Activated CD8-positive, alpha-beta memory T cell treated with anti-CD3 and anti-CD28 coated beads for 1 hour (primary cell): ENCODE results near the gene ONECUT1.

Experiments
- DNase-seq, 2 donors: peaks; one replicate each; pipeline ENCODE4 v3.0.0-alpha.2; 2020; ENCODE audit warnings: low read depth in 1 of 2; ENCODE audit errors: extremely low read depth in 1 of 2

The ONECUT1 gene

DNA sequence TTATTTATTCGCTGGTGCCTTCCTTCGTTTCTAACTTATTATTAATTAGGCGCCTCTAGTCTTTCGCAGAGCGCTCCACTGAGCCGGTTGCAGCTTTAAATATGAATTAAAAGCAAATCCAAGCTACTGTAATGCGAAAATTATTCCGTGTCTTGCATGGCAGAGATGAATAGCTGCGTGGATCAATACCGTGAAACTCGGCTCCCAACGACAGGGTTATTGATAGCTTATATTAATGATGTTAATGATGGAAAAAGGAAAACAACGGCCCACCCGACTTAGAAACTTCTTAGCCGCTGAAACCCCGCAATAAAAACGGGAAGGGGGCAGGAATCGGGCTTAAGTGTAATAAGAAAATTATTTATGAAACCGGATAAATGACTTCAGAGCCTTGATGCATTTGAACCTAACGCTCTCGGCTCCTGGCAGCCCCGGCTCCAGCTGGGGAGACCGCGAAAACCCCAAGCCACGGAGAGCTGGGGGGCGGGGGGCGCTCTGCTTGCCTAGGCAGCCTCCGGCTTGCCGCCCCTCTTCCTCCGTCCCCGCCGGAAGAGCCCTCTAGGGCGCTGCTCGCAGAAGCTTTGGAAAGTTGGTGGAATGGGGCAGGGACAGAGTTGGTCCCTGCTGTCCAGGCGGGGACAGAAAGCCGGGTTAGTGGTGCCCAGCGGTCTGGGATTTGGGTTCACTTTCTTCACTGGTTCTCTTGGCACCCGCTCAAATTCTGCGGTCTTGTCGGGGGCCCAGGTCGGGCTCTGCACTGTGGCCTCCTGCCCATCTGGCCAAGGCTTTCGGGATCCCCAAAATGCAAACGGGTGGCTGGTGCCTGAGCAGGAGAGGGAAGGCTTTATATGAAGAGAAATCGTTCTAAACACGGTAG is 7.7 kb upstream of the ONECUT1 start:
- no peak for DNase-seq

DNA sequence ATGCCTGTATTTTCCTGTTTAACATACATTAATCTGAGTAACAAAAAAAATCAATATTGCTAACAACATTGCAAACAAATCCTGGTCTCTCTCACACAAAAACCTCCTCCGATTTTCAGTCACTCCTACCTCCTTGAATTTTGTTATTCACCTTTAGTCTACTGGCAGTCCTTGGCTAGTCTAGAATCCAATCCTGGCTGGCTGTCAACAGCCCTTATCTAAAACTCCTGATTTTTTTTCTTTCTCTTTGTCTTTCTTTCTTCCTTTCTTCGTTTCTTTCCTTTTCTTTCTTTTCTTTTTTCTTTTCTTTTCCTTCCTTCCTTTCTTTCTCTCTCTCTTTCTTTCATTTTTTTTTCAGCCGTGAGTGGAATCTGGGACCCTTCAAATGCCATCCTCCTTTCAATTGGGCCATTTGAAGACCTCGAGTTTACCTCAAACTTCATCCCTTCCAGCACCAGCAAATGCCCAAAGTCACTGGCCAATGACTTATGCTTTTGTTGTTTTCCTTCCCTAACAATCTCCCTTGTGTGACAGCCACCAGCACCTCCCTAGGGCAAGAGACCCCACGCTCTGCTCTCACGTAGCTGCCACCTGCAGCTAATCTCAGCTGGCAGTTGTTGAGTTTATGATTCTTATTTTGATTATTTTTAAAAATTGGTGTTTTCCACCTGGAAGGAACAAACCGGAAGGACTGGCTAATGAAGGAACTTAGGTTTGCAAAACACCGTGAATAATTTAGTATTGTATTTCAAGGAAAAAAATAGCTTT is 6.8 kb upstream of the ONECUT1 start:
- DNase-seq, result no peak

DNA sequence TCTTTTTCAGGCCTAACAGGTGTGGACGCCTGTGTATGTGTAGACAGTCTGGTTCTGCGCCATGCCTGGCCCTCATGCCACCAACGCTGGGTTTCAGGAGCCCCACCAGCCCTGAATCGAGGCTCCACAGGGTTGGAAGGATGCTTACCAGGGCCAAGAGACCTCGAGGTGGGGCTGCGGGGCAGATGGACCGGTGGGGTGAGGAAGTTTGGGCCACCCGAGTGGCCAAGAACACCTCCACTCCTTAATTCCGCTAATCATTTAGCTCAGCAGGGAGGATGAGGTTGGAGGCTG is 6.0 kb upstream of the ONECUT1 start:
- no peak for DNase-seq

DNA sequence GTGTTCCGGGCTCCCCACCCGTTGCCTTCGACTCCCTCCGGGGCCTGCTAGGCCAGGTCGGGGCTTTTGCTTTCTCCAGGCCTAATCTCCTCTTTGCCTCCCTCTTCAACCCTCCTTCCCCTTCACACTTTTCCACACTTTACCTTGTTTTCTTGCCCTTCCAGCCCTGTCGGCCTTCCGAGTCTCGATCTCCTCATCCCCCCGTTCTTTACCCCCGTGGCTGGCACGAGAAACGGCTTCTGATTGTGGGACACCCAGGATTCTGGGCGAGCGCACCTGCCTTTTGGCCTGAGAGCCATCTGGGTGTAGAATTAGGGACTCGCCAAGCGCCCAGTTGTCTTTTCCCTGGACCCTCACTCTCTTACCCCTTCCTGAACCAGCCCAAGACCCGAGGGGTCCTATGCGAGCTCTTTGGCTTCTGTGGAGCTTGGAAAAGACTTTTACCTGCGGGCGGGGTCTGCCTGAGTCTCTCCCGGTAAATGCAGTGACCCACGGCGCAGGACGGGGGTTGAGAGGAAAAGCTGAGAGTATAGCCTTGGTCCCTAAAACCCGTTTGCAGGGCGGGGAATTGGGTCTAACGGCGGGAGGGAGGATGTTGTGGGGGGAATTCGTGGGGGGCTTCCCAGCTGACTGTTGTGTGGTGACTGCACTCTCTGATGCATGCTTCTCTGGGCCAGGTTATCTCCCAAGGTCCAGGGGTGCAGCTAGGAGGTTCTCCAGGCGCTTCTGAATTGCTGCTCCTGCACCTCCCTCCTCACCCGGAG is 5.5 kb upstream of the ONECUT1 start:
- no peak for DNase-seq

DNA sequence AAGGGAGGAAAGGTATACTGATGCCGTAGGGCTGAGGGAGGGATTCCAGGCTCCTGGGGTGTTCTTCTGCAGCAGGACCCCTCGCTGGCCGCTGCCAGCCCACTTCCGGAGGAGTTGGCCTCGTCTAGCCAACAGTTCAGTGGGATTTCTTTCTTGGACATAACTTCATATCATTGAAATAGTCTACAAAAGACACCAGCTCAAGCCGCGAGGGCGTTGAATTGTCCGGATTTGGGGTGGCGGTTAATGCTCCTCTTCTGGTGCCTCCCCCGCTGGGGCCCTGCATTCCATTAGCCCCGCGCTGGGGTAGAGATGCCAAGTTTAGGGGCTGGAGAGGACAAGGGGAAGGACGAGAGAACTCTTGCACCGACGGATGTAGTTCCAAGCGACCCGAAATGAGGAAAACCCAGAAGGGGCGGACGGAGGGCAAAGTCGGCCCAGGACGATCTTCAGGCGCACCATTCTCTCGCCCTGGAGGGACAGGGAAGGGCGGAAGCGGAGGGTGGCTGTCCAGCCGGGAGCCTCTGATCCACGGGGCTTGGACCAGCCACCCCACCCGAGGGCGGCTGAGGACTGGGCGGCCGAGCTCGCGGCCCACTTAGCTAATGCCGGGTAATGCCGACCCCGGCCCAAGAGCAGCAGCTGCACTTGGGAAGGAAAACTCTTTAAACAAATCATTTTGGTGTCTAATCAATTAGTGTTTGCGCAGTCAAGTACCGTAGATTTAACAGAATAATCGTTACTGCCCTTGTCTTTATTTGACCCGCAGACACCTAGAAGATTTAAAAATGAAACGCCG is 4.7 kb upstream of the ONECUT1 start:
- DNase-seq, result no peak

DNA sequence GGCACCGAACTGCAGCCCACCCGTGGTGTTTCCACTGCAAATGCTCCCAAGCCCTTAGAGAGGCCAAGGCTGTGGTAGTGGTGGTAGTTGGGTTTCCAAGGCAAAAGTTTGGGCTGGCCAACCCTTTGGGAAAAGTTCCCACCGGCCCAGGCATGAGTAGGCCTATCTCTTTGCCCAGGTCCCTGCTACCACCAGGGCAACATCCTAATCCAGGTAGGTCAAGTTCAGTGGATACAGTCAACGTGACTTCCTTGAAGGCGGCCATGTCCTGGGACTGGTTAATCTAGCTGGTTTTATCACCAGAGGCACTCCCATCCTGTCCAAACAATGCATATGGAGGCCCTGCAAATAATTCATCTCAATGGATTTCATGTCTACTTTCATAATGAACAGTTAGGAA is 1.6 kb upstream of the ONECUT1 start:
- no peak for DNase-seq

DNA sequence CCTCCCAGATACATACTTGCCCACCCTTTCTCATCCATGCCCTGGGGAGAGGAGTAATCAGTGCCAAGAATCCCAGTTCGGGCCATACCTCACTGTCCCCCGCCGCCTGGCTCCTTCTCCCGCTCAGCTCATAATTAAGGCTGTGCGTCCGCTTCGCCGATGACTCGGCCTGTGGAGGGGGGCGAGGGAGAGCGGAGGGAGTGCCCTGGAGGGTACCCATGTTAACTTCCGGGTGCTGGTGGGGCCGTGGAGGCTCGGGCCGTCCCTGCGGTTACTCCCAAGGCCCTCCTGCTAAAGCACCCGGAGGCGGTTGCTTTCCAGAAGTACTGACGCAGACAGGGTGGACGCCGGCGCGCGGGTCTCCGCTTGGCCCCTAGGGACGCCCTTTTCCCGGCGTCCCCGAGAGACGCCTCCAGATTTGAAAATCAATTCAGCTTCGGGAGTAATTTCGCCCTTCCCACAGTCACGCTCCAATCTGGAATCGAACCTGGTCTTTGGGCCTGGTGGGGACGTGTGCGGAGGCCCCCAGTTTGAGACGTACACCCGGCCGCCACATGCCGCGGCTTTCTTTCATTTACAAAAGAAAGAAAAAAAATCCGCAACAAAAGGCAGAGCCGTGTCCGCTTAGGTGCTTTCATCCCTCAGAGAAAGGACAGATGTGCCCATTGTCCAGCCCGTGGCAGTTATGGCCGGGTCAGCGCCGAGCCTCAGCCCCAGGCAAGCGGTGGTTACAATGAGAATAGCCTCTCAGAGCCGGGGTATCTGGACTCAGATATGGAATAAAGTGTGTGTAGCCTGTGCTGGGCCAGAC is 1.0 kb upstream of the ONECUT1 start:
- DNase-seq, result no peak

DNA sequence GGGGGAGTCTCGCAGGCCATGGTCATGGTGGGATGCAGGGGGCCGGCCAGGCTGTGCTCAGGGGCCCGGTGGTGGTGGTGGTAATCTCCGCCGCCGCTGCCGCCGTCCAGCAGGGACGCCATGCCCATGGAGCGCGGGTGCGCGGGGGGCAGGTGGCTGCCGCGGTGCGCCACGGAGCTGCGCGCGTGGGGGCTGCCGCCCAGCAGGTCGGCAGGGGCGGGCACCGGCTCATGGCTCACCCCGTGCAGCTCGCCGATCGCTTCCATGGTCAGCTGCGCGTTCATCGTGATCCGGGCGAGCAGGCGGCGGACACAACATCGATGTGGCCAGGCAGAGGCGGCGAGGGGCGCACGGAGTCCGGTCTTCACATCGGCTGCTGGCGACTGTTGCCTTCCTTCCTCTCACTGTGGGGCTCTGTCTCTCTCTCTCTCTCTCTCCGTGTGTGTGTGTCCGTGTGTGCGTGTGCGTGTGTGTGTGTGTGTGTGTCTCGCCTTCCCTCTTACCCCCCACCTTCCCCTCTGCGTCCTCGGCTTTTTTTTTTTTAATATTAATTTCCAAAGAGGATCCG is 451 bp downstream of the ONECUT1 start:
- DNase-seq, result no peak

DNA sequence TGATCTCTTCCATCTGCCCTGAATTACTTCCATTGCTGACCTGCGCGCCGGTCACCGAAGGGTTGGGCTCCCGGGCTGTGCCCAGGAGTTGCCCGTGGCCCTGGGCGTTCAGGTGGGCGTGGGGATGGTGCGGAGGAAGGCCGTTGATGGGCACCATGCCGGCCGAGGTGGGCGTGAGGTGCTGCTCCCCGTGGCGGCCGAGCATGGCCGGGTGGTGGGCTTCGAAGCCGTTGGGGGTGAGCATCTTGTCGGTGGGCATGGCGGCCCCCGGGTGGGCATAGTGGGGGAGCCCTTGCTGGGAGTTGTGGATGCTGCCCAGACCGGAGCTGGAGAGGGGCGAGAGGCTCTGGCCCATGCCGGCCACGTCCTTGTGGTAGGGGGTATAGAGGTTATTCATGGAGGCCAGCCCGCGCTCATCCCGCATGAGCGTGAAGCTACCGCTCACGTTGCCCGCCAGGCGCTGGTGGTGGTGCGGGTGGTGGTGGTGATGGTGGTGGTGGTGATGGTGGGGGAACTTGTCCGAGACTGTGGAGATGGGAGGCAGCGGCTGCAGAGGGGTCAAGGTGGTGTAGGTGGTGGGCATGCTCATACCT is 1.0 kb downstream of the ONECUT1 start:
- DNase-seq, result no peak

DNA sequence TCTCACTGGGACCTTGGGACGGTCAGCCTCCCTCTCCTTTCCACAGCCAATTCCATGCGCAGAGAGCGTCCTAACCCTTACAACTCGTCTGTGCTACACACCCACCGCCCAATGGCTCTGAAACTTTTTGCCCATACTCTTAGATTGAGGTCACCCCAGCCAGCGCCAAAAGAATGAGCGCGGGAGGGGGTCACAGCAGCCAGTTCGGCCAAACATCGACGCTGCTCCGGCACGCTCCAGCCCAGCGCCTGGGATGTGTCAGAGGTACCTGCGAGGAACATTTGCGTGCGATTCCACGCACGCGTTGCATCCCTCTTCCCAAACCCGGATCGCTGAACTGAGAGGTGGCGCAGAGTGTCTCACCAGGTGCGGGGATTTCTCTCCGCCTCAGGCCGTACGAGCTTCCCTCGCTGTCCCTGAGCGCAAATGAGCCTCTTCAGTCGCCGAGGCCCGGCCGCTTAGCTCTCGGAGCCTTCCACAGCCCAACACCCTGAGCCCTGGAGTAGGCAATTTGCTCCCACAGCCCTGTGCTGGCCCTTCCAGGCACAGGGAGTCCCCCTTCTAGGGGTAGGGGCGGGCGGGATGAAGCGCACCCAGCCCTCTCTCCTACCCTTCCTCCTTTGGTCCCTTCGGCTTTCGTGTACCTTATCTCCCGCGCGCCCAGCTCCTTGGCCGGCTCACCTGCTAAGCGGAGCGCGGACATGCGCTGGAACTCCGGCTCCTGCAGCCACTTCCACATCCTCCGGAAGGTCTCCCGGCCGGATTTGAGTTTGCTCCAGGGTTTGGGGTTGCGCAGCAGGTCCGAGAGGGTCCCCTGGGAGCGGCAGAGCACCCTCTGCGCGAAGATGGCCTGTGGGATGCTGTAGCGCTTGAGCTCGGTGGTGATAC is 1.8 kb downstream of the ONECUT1 start:
- no peak for DNase-seq

DNA sequence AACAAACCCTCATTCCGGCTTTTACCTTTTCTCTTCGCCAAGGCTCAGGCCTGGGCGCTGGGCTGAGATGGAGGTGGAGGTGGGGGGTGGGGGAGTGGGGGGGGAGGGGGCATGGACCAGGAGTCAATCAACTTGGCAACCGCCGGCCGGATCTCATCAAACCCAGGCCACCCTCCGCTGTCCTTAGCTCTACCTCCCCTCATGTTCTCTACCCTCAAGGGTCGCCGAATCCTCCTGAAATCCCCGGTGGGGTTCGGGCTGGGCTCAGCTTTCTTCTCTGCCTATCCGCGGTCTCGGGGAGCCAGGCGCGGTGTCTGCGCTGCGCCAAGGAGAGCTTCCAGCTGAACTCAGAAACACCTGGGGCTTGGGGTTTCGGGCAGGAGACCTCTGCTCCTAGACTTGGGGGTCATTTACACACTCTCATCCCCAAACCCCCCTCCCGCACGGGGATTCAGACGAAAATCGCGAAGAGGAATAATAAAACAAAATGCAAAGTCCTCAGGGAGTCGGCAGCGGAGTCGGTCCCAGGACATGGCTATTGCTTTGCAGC is 2.5 kb downstream of the ONECUT1 start:
- DNase-seq, result no peak

DNA sequence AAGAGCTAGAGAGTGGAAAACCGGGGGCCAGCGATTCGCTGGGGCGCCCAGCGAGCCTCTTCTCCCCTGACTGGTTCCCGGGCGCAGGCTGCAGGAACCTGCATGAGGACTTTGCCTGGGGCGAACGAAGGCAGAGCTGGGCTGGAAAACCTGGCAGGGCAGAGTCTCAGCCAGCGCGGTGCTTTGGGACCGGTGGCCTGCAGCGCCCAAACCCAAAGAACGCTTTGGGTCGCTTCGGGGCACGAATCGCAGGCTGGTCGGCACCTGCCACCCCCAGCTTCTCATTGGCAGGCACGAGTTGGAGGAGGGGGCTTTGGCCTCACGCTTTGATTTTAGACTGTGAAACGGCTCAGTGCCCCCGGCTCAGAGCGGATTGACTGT is 3.0 kb downstream of the ONECUT1 start:
- DNase-seq, result no peak

DNA sequence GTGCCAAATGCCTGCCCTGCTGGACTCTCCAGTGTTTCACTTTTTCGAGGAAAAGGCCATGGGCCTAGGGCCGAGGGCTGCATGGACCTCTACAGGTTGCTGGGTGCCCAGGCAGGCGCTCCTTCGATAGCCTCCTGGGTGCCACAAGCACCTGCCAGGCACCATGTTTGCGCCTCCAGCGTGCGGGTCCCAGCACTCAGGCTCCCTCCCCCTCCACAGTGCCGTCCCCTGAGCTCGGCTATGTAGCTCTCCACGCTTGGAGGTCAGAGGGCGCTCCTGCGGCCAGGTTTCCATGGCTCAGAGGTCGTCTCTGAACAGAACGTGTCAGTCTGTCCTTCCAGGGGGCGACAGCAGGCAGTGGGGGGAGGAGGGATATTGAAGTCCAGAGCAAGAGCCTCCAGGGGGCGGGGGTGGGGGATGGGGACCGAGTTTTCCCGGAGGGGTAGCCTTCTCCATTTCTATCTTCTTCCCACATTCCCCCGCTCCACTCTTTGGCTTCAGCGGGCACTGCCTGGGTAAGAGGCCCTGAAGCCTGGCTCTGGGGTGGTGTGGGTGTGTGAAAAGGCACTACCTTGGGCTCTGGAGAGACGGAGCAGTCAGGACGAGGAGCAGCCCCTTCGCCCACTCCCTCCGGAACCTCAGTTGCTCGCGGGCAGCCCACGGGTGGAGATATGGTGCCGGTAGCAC is 3.6 kb downstream of the ONECUT1 start:
- no peak for DNase-seq

DNA sequence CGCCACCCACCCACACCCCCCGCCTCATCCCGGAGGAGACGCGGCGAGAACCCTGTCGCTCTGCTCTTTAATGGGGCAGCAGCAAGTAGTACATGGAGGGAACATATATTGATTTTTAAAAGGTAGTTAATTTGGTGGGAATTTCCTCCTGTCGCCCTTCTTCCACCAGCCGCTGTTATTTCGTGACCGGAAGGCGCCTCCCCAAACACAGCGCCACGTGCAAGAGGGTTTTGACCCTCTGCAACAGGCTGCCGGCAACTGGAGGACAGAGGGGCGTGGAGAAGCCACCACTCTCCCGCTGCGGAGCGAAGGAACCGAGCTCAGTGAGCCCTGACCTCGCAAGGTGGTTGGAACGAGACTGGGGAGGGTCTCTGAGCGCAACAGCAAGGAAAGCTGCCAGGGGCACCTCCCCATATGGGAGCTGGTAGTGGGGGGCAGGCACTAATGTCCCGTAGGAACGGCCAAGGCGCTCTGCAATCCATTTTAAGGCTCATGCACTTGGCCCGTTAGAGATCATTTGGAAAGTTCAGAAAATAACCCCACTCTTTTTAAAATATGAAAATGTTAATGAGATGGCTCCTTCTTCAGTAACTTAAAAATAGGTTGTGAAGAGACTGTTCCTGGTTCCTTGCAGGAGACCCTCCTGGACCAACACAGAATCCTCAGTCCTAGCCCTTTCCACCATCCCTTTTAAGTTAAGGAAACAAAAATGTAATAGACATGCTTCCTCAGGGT is 4.3 kb downstream of the ONECUT1 start:
- no peak for DNase-seq

DNA sequence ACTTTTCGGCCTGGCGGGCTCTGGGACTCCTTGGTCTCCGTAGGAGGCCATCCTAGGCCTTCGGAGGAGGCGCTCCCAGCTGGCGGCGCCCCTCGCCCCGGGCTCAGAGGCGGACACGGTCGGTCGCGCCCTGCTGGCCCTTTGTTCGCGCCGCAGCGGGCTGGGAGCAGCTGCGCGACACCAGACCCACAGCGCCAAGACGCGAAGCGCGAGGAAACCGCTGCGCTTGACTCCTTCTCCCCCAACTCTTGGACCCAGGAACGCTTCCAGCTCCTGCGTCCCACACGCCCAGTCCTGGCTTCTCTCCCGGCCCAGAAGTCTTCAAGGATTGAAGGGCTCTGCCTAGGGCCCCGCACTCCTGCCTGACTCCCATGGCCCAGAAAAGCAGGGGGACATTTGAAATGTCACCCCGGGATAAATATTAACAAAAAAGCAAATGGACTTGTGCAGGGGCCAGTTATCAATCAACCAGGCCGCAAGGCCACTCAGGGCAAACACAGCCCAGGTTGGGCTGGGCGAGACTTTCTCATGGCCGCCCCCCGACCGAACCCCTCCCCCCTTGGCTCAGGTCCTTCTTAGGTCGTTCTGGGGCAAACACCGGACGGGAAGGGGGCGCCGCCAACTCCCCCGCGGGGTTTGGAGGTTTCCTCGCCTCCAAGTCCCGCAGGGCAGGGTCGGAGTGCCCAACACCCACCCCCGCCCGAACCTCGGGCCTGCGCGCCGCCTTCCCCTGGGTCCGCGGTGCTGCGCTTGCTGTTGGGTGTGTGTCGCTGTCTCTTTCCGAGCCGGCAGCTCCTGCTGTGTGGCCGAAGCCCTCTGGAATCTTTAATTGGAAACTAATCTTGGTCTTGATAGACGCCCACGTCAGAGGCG is 5.1 kb downstream of the ONECUT1 start:
- DNase-seq, result no peak
